Astrocyte (in vitro differentiated cells and primary cell): Measurements from ENCODE around the gene KRT6B. TPM values are rescaled to one million over a fixed set of nuclear protein-coding genes. Genes with fewer than 3 reads are reported as not detected.

ENCODE experiments used
- DNase-seq: peaks from one replicate; pipeline ENCODE4 v3.0.0-alpha.2; 2010; ENCODE audit warnings: low read depth
- FAIRE-seq: peaks from 2 replicates; lab custom pipeline; 2011; peaks lifted over from hg19 to GRCh38; lab: Jason Lieb, UNC
- H2AFZ ChIP-seq: 2 replicates; pipeline ENCODE4 v1.6.0; 2012; ENCODE audit warnings: low read depth, low read length, inconsistent platforms
- H3K27ac ChIP-seq: 2 replicates; pipeline ENCODE4 v1.5.1; 2011; ENCODE audit warnings: low read depth, low read length, inconsistent platforms
- H3K27me3 ChIP-seq: 2 replicates; pipeline ENCODE4 v1.6.0; 2011; ENCODE audit warnings: low read length, inconsistent platforms; ENCODE audit not compliant: insufficient read depth
- H3K36me3 ChIP-seq: 2 replicates; pipeline ENCODE4 v1.5.1; 2011; ENCODE audit warnings: low read length, inconsistent platforms; ENCODE audit not compliant: insufficient read depth
- H3K4me1 ChIP-seq: 2 replicates; pipeline ENCODE4 v1.5.1; 2011; ENCODE audit warnings: low read length, inconsistent platforms; ENCODE audit not compliant: insufficient read depth
- H3K4me2 ChIP-seq: 2 replicates; pipeline ENCODE4 v1.6.0; 2012; ENCODE audit warnings: low read length, inconsistent platforms
- H3K4me3 ChIP-seq: 2 replicates; pipeline ENCODE4 v1.5.1; 2011; ENCODE audit warnings: low read depth, mild to moderate bottlenecking, low read length, inconsistent platforms; ENCODE audit not compliant: insufficient read depth
- H3K79me2 ChIP-seq: 2 replicates; pipeline ENCODE4 v1.6.0; 2012; ENCODE audit warnings: mild to moderate bottlenecking, low read length, inconsistent platforms; ENCODE audit not compliant: insufficient read depth
- H3K9ac ChIP-seq: 2 replicates; pipeline ENCODE4 v1.6.0; 2012; ENCODE audit warnings: mild to moderate bottlenecking, low read length, inconsistent platforms
- H3K9me3 ChIP-seq: 2 replicates; pipeline ENCODE4 v1.5.1; 2012; ENCODE audit warnings: low read depth, mild to moderate bottlenecking, low read length, inconsistent platforms; ENCODE audit not compliant: insufficient read depth
- H4K20me1 ChIP-seq: 2 replicates; pipeline ENCODE4 v1.6.0; 2012; ENCODE audit warnings: low read length, inconsistent platforms; ENCODE audit not compliant: insufficient read depth
- H3K27ac Mint-ChIP-seq: one replicate; pipeline ENCODE4 v1.8.0; 2021; ENCODE audit warnings: mild to moderate bottlenecking, mixed read lengths; ENCODE audit not compliant: unreplicated experiment
- H3K27me3 Mint-ChIP-seq: one replicate; pipeline ENCODE4 v1.8.0; 2021; ENCODE audit warnings: low read depth, mixed read lengths; ENCODE audit not compliant: unreplicated experiment
- H3K36me3 Mint-ChIP-seq: one replicate; pipeline ENCODE4 v1.8.0; 2021; ENCODE audit warnings: low read depth, mixed read lengths; ENCODE audit not compliant: unreplicated experiment
- H3K4me1 Mint-ChIP-seq: one replicate; pipeline ENCODE4 v1.8.0; 2021; ENCODE audit warnings: low read depth, mixed read lengths; ENCODE audit not compliant: unreplicated experiment
- H3K4me3 Mint-ChIP-seq: one replicate; pipeline ENCODE4 v1.8.0; 2021; ENCODE audit warnings: mild to moderate bottlenecking, moderate library complexity, mixed read lengths; ENCODE audit not compliant: unreplicated experiment
- H3K9me3 Mint-ChIP-seq: one replicate; pipeline ENCODE4 v1.8.0; 2021; ENCODE audit warnings: mild to moderate bottlenecking, mixed read lengths; ENCODE audit not compliant: unreplicated experiment
- EZH2 ChIP-seq: IDR thresholded peaks from 2 replicates; pipeline ENCODE4 v1.6.1; 2012; ENCODE audit warnings: mild to moderate bottlenecking, low read length, inconsistent platforms; ENCODE audit not compliant: insufficient read depth
- total RNA-seq: library from RNA; stranded (reverse); gene quantifications from 2 replicates; pipeline ENCODE4 v1.2.1, GENCODE V29; 2021
- TF ChIP-seq, protein P1 (sequence below): IDR thresholded peaks from 2 replicates; pipeline ENCODE4 v1.5.1; 2011; ENCODE audit warnings: low read depth, mild to moderate bottlenecking, inconsistent platforms, low read length, moderate library complexity; ENCODE audit not compliant: insufficient read depth

The KRT6B gene
- total RNA-seq, 1 donor from 2014 or later: not detected

DNA sequence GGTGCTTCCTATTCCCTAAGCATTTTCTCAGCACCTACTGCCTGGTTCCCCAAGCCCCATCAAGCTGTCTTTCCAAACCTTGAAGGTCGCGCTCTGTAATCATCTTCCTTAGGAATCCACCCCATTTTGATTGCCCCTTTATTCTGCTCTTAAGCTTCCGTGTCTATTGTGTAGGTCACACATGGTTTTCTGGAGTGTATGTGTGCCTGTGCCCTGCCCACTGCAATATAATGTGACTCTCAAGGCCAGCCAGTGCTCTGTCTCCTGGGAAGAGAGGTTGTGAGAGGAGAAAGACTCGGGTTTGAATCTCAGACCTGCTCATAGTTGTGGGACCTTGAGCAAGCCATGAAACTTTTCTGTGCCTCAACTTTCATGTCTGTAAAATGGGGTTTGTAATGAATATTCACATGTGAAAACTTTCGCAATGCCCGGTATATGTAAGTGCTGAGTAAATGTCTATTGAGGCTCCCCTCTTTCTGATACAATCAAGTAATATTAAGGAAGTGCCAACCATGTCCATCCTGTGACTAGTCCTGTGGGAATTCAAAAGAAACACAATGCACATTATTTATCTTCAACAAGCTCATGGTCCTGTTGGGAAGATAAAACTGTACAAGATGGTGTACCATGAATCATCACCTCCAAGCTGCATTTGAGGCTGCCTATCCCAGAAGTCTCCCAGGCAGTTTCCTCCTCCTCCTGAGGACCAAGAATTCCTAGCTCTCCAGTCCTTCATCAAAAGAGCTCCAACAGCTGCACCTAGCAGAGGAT, 17.0 kb downstream of the KRT6B start:
- no peak for FAIRE-seq
- Histone ChIP-seq H3K4me1 (peaks cover 13% of the 10 kb centered on the region), H3K27me3 (peaks cover 10% of the 10 kb centered on the region), H3K27ac (peak overlapping the region; percentile 16), H3K4me2 (no peak overlapping the region), H3K9ac (no peak overlapping the region), H4K20me1 (no peaks in the 10 kb centered on the region), H3K79me2 (no peaks in the 10 kb centered on the region), H2AFZ (no peak overlapping the region), H3K9me3 (no peaks in the 10 kb centered on the region), H3K4me3 (no peak overlapping the region), H3K36me3 (no peaks in the 10 kb centered on the region)
- Mint-ChIP-seq H3K4me3 (no peak overlapping the region), H3K27me3 (peaks cover 38% of the 10 kb centered on the region), H3K27ac (no peak overlapping the region), H3K4me1 (peaks cover 27% of the 10 kb centered on the region), H3K36me3 (no peaks in the 10 kb centered on the region), H3K9me3 (peaks cover 2% of the 10 kb centered on the region)
- DNase-seq: peak; percentile 68
- TF ChIP-seq, protein P1, sequence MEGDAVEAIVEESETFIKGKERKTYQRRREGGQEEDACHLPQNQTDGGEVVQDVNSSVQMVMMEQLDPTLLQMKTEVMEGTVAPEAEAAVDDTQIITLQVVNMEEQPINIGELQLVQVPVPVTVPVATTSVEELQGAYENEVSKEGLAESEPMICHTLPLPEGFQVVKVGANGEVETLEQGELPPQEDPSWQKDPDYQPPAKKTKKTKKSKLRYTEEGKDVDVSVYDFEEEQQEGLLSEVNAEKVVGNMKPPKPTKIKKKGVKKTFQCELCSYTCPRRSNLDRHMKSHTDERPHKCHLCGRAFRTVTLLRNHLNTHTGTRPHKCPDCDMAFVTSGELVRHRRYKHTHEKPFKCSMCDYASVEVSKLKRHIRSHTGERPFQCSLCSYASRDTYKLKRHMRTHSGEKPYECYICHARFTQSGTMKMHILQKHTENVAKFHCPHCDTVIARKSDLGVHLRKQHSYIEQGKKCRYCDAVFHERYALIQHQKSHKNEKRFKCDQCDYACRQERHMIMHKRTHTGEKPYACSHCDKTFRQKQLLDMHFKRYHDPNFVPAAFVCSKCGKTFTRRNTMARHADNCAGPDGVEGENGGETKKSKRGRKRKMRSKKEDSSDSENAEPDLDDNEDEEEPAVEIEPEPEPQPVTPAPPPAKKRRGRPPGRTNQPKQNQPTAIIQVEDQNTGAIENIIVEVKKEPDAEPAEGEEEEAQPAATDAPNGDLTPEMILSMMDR: no peak
- no peak for TF ChIP-seq EZH2

DNA sequence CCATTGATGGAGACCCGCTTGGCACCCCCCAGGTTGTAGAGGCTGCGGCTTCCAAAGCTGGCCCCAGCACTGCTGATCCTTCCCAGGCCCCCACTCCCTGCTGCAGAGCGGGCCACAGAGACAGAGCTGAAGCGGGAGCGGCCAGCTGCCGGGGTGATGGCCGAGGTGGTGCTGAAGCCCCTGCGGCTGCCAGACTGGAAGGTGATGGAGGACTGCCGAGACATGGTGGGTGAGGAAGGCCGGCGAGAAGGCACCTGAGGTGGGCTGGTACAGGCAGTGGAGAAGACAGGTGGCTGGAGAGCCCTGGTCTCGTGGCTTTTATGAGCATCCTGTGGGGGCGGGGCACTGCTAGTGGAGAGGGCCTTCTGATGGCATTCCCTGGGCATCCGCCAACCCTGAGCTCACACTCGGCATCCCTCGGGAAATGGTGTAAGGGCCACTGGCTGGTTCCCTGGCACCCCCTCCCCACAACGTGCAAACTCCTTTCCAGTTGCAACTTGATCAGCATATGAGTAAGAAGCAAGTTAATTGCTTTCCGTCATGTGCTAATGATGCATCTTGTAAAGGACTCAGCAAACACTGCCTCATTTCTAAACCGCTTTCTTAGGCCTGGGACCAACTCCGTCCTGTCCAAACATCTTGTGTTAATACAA, 17.7 kb downstream of the KRT6B start, which contains the start of gene KRT75:
KRT75 (minus strand) TSS at position 291 of the 653 bp plus-strand sequence; CDS start at position 224, 67 bp downstream.
- peaks cover 11% of the 10 kb centered on the region for H3K4me1 ChIP-seq
- no peak within 1 kb of the TSS for H3K9ac ChIP-seq
- H3K79me2 ChIP-seq: no peaks in the 10 kb centered on the region
- Mint-ChIP-seq H3K4me3 (no peak within 1 kb of the TSS), H3K27ac (no peak within 1 kb of the TSS), H3K4me1 (peaks cover 24% of the 10 kb centered on the region), H3K27me3 (peaks cover 46% of the 10 kb centered on the region), H3K36me3 (no peaks in the 10 kb centered on the region), H3K9me3 (peaks cover 2% of the 10 kb centered on the region)
- FAIRE-seq (no peak), DNase-seq (peak; percentile 67)
- TF ChIP-seq EZH2: no peak
- TF ChIP-seq, protein P1: no peak
- H3K36me3 ChIP-seq: no peaks in the 10 kb centered on the region
- H3K27ac ChIP-seq: no peak within 1 kb of the TSS
- H4K20me1 ChIP-seq: no peaks in the 10 kb centered on the region
- H3K27me3 ChIP-seq: peaks cover 17% of the 10 kb centered on the region
- H3K9me3 ChIP-seq: no peaks in the 10 kb centered on the region
- H3K4me3 ChIP-seq: no peak within 1 kb of the TSS
- no peak within 1 kb of the TSS for H3K4me2 ChIP-seq
- H2AFZ ChIP-seq: no peak within 1 kb of the TSS
